K562 (cell line): Measurements from ENCODE around the gene CAMK1D. TPM values are rescaled to one million over a fixed set of nuclear protein-coding genes. Genes with fewer than 3 reads are reported as not detected.

Experiments
- ATAC-seq: fragments of 200-7000 bp; cut with Tn5 transposase; 3 replicates; pipeline ENCODE4 v1.9.1; 2020; ENCODE audit warnings: moderate library complexity
- BruUV-seq: library from RNA; stranded (reverse); fragments of 400-500 nt; replicated peaks from 2 replicates; lab custom pipeline; 2021; lab: Mats Ljungman, UMichigan
- CTCF ChIA-PET: fragments of 300-600 bp; formaldehyde crosslinking; extraction: SDS; loops from one replicate; lab custom pipeline; 2021; ENCODE audit warnings: low intra/inter-chr PET ratio; lab: Yijun Ruan, JAX
- POLR2A ChIA-PET: fragments of 300-600, 350-650 bp; sonication (Branson Sonifier 250); formaldehyde crosslinking; extraction: SDS; loops from one replicate; lab custom pipeline; 2021; ENCODE audit warnings: antibody characterized with exemption, inconsistent platforms; lab: Yijun Ruan, JAX
- DNase-seq, 4 experiments: peaks; one replicate each; pipeline versions ENCODE4 v3.0.0 to v3.0.0-alpha.2; 2011 to 2018; ENCODE audit warnings: low spot score in 3 of 4, mixed read lengths in 3 of 4; ENCODE audit errors: extremely low read depth in 1 of 4
- FAIRE-seq: peaks from 2 replicates; lab custom pipeline; 2011; peaks lifted over from hg19 to GRCh38; lab: Jason Lieb, UNC
- H2AFZ ChIP-seq: 2 replicates; pipeline ENCODE4 v1.6.0; 2011; ENCODE audit warnings: low read depth, low read length, control low read depth, inconsistent platforms
- H3K27ac ChIP-seq: fragments of 200-600 bp; 3 replicates; pipeline ENCODE4 v1.8.0; 2011; ENCODE audit warnings: low read depth, mild to moderate bottlenecking, control low read depth, inconsistent platforms, low read length, moderate library complexity, mixed read lengths; ENCODE audit errors: extremely low read depth
- H3K27me3 ChIP-seq, 2 experiments: fragments of 300-600 bp in 1 of 2; 2 replicates in 1 of 2; 3 replicates in 1 of 2; pipeline versions ENCODE4 v1.6.0 to v1.8.0; 2011; ENCODE audit warnings: inconsistent platforms in 2 of 2, low read length in 2 of 2, mild to moderate bottlenecking in 1 of 2, mixed read lengths in 1 of 2, moderate library complexity in 1 of 2; ENCODE audit not compliant: control insufficient read depth in 2 of 2, insufficient read depth in 2 of 2
- H3K36me3 ChIP-seq: fragments of 300-600 bp; 3 replicates; pipeline ENCODE4 v1.8.0; 2011; ENCODE audit warnings: mild to moderate bottlenecking, low read length, inconsistent platforms; ENCODE audit not compliant: control insufficient read depth, insufficient read depth
- H3K4me1 ChIP-seq, 2 experiments: fragments of 200-600 bp in 1 of 2; replicated peaks in 1 of 2; 2 replicates in 1 of 2; 3 replicates in 1 of 2; pipeline versions ENCODE4 v1.5.1 to v1.8.0; 2011; ENCODE audit warnings: inconsistent platforms in 2 of 2, low read length in 2 of 2, mild to moderate bottlenecking in 1 of 2, mixed read lengths in 1 of 2, moderate library complexity in 1 of 2; ENCODE audit not compliant: control insufficient read depth in 2 of 2, insufficient read depth in 2 of 2
- H3K4me2 ChIP-seq: 2 replicates; pipeline ENCODE4 v1.6.1; 2011; ENCODE audit warnings: low read length, control low read depth, inconsistent platforms, mixed read lengths; ENCODE audit not compliant: insufficient read depth
- H3K4me3 ChIP-seq: fragments of 200-600 bp; sonication (generic), shearing (Covaris generic); 2 replicates; pipeline ENCODE4 v1.5.1; 2016; ENCODE audit warnings: control low read depth, inconsistent platforms
- H3K79me2 ChIP-seq: fragments of 200-600 bp; 3 replicates; pipeline ENCODE4 v1.8.0; 2011; ENCODE audit warnings: low read length, inconsistent platforms; ENCODE audit not compliant: control insufficient read depth, insufficient read depth
- H3K9ac ChIP-seq, 2 experiments: 2 replicates each; pipeline versions ENCODE4 v1.6.0 to v1.6.1; 2011; ENCODE audit warnings: low read depth in 2 of 2, low read length in 2 of 2, control low read depth in 1 of 2, inconsistent platforms in 1 of 2, mild to moderate bottlenecking in 1 of 2, mixed read lengths in 1 of 2; ENCODE audit not compliant: insufficient read depth in 1 of 2
- H3K9me1 ChIP-seq: one replicate; pipeline ENCODE4 v1.6.0; 2011; ENCODE audit warnings: inconsistent platforms, mild to moderate bottlenecking, low read length, moderate library complexity; ENCODE audit not compliant: control insufficient read depth, insufficient read depth
- H3K9me3 ChIP-seq: replicated peaks from 2 replicates; pipeline ENCODE4 v1.5.1; 2011; ENCODE audit warnings: low read depth, low read length, inconsistent platforms; ENCODE audit not compliant: control insufficient read depth, insufficient read depth
- H4K20me1 ChIP-seq: replicated peaks from 2 replicates; pipeline ENCODE4 v1.6.1; 2011; ENCODE audit warnings: low read length, inconsistent platforms, mixed read lengths; ENCODE audit not compliant: control insufficient read depth, insufficient read depth
- CBFA2T3 ChIP-seq: fragments of 450-650 bp; IDR thresholded peaks from 2 replicates; pipeline ENCODE4 v1.6.1; 2017
- CCNT2 ChIP-seq: IDR thresholded peaks from 2 replicates; pipeline ENCODE4 v1.6.1; 2011; ENCODE audit warnings: borderline replicate concordance, low read depth, mild to moderate bottlenecking, moderate library complexity, mixed read lengths, low read length; ENCODE audit not compliant: insufficient read length; ENCODE audit errors: extremely low read depth
- CHD7 ChIP-seq: fragments of 200-600 bp; sonication (generic); IDR thresholded peaks from one replicate; pipeline ENCODE4 v1.6.1; 2012; ENCODE audit warnings: mild to moderate bottlenecking, low read depth, low read length, inconsistent platforms
- CLOCK ChIP-seq: fragments of 250-450 bp; sonication (Bioruptor Pico); IDR thresholded peaks from 2 replicates; pipeline ENCODE4 v1.4.0; 2020; ENCODE audit warnings: mild to moderate bottlenecking, moderate library complexity, borderline replicate concordance
- DDX20 ChIP-seq: fragments of 450-650 bp; IDR thresholded peaks from 2 replicates; pipeline ENCODE4 v1.6.1; 2016; ENCODE audit warnings: missing genetic modification characterization, low read depth, mild to moderate bottlenecking, missing compliant biosample characterization, moderate library complexity
- SAP30 ChIP-seq: fragments of 200-600 bp; sonication (generic); IDR thresholded peaks from 2 replicates; pipeline ENCODE4 v1.6.1; 2012; ENCODE audit warnings: borderline replicate concordance, low read depth, mild to moderate bottlenecking, moderate library complexity, low read length, control low read depth, inconsistent platforms; ENCODE audit not compliant: insufficient read depth, poor library complexity, severe bottlenecking
- YBX1 ChIP-seq: fragments of 450-650 bp; IDR thresholded peaks from 2 replicates; pipeline ENCODE4 v1.7.1; 2016; ENCODE audit warnings: mild to moderate bottlenecking
- ZKSCAN3 ChIP-seq: fragments of 250-450 bp; sonication (Bioruptor Pico); IDR thresholded peaks from 2 replicates; pipeline ENCODE4 v1.4.0; 2020
- ZNF174 ChIP-seq: fragments of 250-450 bp; sonication (Bioruptor Pico); IDR thresholded peaks from 2 replicates; pipeline ENCODE4 v1.4.0; 2020; ENCODE audit warnings: mild to moderate bottlenecking
- WGBS: fragments of 100-300 bp; shearing (Covaris generic); methylation state at CpG from one replicate; pipeline ENCODE4 v1.1.6; 2016; ENCODE audit warnings: low coverage, mixed read lengths; ENCODE audit not compliant: insufficient coverage; ENCODE audit errors: missing lambda C conversion rate; 5-methylcytosine and 5-hydroxymethylcytosine counted together
- in situ Hi-C: fragments of 300-500 bp; cut with MboI; formaldehyde crosslinking; loops from 4 replicates; pipeline ENCODE4 v1.15.0; 2018; ENCODE audit warnings: inconsistent platforms, mixed read lengths
- intact Hi-C: fragments of 100-400 bp; cut with micrococcal nuclease; formaldehyde crosslinking; loops from 2 replicates; pipeline ENCODE4 v1.14.2; 2022
- polyA plus RNA-seq, 8 experiments: library from polyadenylated mRNA; depleted of rRNA in 4 of 8; stranded (reverse) in 5 of 8; unstranded in 3 of 8; fragments of >200 nt; fragmentation: Nextera tagmentation in 2 of 8; fragmentation: Illumina TruSeq in 1 of 8; extraction: Ambion mirVana in 2 of 8; extraction: Trizol in 1 of 8; gene quantifications; 2 replicates each; pipeline versions ENCODE4 v1.2.1 to v1.2.3, GENCODE V29; 2011 to 2014; ENCODE audit warnings: inconsistent platforms in 1 of 8, missing spikeins in 1 of 8
- total RNA-seq, 7 experiments: library from RNA; depleted of rRNA in 6 of 7; stranded (reverse); fragments of >200 nt in 6 of 7; fragmentation: Illumina TruSeq in 2 of 7; extraction: Trizol in 2 of 7; gene quantifications; 2 replicates each; pipeline versions ENCODE4 v1.2.1 to v1.2.3, GENCODE V29; 2011 to 2021; ENCODE audit warnings: low replicate concordance in 1 of 7

The CAMK1D gene
- total and polyA plus RNA-seq, 9 of the 15 experiments (the other 6 are each of a cell fraction or from before 2014, with no cell fraction given), result 0.12 to 0.24 (median 0.20) TPM; not detected in 5

GRCh38 chr10:12589291-12589690 lies 239.9 kb downstream of the CAMK1D start:
- H3K27ac ChIP-seq, result no peak overlapping the region
- TF ChIP-seq ZKSCAN3, result no peak
- no peak for TF ChIP-seq CLOCK (CRISPR knock-in tag)
- TF ChIP-seq CBFA2T3, result no peak
- TF ChIP-seq ZNF174 (CRISPR knock-in tag), result no peak
- no peak for TF ChIP-seq CHD7
- TF ChIP-seq CCNT2, result no peak
- TF ChIP-seq SAP30, result no peak
- TF ChIP-seq DDX20 (tag), result no peak
- no peak for TF ChIP-seq YBX1

More at GRCh38 chr10:12589291-12589690, 239.9 kb downstream of the CAMK1D start:
- intact Hi-C loops (no loop called here), in situ Hi-C loops (no loop called here)
- ChIA-PET CTCF (no interaction called here), POLR2A (interaction anchor here (0.6 kb wide), 1 partner anchor 503 kb away, joined by 4 read pairs; no protein-coding TSS in a partner anchor)
- no peaks in the 10 kb centered on the region; the same call in 1 of the 2 replicates for H4K20me1 ChIP-seq
- H3K4me1 ChIP-seq, result no peaks in the 10 kb centered on the region
- no TSS peak for BruUV-seq
- no peaks in the 10 kb centered on the region for H3K79me2 ChIP-seq
- no peaks in the 10 kb centered on the region for H3K36me3 ChIP-seq
- H3K9ac ChIP-seq, result no peak overlapping the region
- H3K9me1 ChIP-seq, result no peaks in the 10 kb centered on the region
- no peak overlapping the region for H2AFZ ChIP-seq
- no peak overlapping the region for H3K4me3 ChIP-seq
- H3K27me3 ChIP-seq, result peaks cover 15 to 36% of the 10 kb centered on the region in 2 experiments; a peak in 4 of 5 replicates
- no peak overlapping the region for H3K4me2 ChIP-seq
- ATAC-seq (no peak), DNase-seq (no peak), FAIRE-seq (no peak)
- H3K9me3 ChIP-seq, result no peaks in the 10 kb centered on the region
- 3% methylated on average over 8 of the region's 8 CpGs for WGBS
